GM12878 (cell line): Measurements from ENCODE around the gene COPS8. TPM values are rescaled to one million over a fixed set of nuclear protein-coding genes. Genes with fewer than 3 reads are reported as not detected.
A peak's percentile ranks its signal among the peaks of the same experiment; 100 is the strongest.

ENCODE experiments used
- BCLAF1 ChIP-seq: fragments of 450-650 bp; IDR thresholded peaks from 2 replicates; pipeline ENCODE4 v1.6.1; 2017; ENCODE audit warnings: antibody characterized with exemption, mild to moderate bottlenecking, moderate library complexity
- NFIC ChIP-seq: IDR thresholded peaks from 2 replicates; pipeline ENCODE4 v1.6.1; 2012; ENCODE audit warnings: low read depth, mild to moderate bottlenecking, inconsistent platforms, low read length, moderate library complexity
- POLR2A ChIP-seq: IDR thresholded peaks from 2 replicates; pipeline ENCODE4 v1.6.1; 2011; ENCODE audit warnings: low read depth, mild to moderate bottlenecking, low read length
- RAD21 ChIP-seq: IDR thresholded peaks from 2 replicates; pipeline ENCODE4 v1.6.1; 2011; ENCODE audit warnings: mild to moderate bottlenecking, low read depth, low read length, moderate library complexity; ENCODE audit not compliant: insufficient read depth
- TARDBP ChIP-seq: IDR thresholded peaks from 2 replicates; pipeline ENCODE4 v1.6.1; 2016; ENCODE audit warnings: borderline replicate concordance
- USF1 ChIP-seq: IDR thresholded peaks from 2 replicates; pipeline ENCODE4 v1.6.1; 2011; ENCODE audit warnings: borderline replicate concordance, low read depth, mild to moderate bottlenecking, moderate library complexity, mixed read lengths, low read length; ENCODE audit not compliant: insufficient read depth; ENCODE audit errors: extremely low read length
- ZBTB33 ChIP-seq: fragments of 450-650 bp; IDR thresholded peaks from 2 replicates; pipeline ENCODE4 v1.6.1; 2017; ENCODE audit warnings: mild to moderate bottlenecking
- polyA plus RNA-seq, 11 experiments: library from polyadenylated mRNA; depleted of rRNA in 4 of 11; unstranded in 6 of 11; stranded (reverse) in 5 of 11; fragments of >200 nt; fragmentation: Nextera tagmentation in 4 of 11; fragmentation: Illumina TruSeq in 1 of 11; extraction: Ambion mirVana in 4 of 11; extraction: Trizol in 1 of 11; gene quantifications; 1 replicate in 1 of 11; 2 replicates in 10 of 11; pipeline versions ENCODE4 v1.2.1 to v1.2.3, GENCODE V29; 2011 to 2016; ENCODE audit warnings: inconsistent platforms in 2 of 11, missing spikeins in 2 of 11, low read depth in 1 of 11
- total RNA-seq, 4 experiments: library from RNA; depleted of rRNA in 3 of 4; stranded (reverse); fragments of >200 nt in 3 of 4; fragmentation: Illumina TruSeq in 1 of 4; extraction: Trizol in 1 of 4; gene quantifications; 2 replicates each; pipeline versions ENCODE4 v1.2.1 to v1.2.3, GENCODE V29; 2013 to 2021

COPS8 gene
- total and polyA plus RNA-seq, 10 of the 15 experiments (the other 5 are each of a cell fraction or from before 2014, with no cell fraction given) = 44.0 to 134 (median 107) TPM

- TF ChIP-seq ZBTB33 = no peak
- TF ChIP-seq POLR2A = no peak
- no peak for TF ChIP-seq RAD21
- no peak for TF ChIP-seq USF1
- TF ChIP-seq BCLAF1 = no peak
- TF ChIP-seq NFIC = peak; percentile 87
- no peak for TF ChIP-seq TARDBP
Observed at GRCh38 chr2:237059155-237059875, 26.4 kb upstream of the COPS8 start (continued).
